Measurements from ENCODE around the gene HIVEP3.

DNA sequence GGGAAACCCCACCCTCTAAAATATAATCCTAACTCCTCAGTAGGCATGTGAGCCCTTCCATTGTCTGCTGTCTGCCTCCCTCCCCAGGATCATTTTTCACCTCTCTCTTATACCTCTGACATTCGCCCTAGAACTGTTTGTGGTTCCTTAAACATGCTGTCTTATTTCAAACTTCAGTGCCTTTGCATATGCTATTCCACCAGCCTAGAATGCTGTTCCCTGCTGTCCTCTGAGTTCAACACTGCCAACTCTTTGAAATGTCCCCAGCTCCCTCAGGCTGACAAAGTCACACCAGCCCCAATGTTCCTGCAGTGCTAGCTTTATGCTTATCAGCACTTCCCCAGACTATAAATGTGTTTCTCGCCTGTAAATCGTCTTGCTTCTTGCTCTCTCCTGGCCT lies 119.5 kb downstream of the HIVEP3 start:
- TF ChIP-seq, protein P1, sequence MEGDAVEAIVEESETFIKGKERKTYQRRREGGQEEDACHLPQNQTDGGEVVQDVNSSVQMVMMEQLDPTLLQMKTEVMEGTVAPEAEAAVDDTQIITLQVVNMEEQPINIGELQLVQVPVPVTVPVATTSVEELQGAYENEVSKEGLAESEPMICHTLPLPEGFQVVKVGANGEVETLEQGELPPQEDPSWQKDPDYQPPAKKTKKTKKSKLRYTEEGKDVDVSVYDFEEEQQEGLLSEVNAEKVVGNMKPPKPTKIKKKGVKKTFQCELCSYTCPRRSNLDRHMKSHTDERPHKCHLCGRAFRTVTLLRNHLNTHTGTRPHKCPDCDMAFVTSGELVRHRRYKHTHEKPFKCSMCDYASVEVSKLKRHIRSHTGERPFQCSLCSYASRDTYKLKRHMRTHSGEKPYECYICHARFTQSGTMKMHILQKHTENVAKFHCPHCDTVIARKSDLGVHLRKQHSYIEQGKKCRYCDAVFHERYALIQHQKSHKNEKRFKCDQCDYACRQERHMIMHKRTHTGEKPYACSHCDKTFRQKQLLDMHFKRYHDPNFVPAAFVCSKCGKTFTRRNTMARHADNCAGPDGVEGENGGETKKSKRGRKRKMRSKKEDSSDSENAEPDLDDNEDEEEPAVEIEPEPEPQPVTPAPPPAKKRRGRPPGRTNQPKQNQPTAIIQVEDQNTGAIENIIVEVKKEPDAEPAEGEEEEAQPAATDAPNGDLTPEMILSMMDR (IDR thresholded peaks at IDR 0.05; ENCODE audit: borderline replicate concordance, extremely low read depth, low read length, poor library complexity, severe bottlenecking) = no peak
- no peak for TF ChIP-seq EZH2 (IDR thresholded peaks at IDR 0.05; ENCODE audit: borderline replicate concordance, low read depth, low read length, severe bottlenecking)

All from DND-41 (cell line).